Activated T-cell treated with anti-CD3 and anti-CD28 coated beads, Interleukin-2, amount 50 U/mL, for 4 hours (primary cell): ENCODE data around the gene FKBP1B. TPM values are rescaled to one million over a fixed set of nuclear protein-coding genes. Genes with fewer than 3 reads are reported as not detected.

Experiments used
- ATAC-seq, 2 donors: fragments of 200-7000 bp; cut with Tn5 transposase; one replicate each; pipeline ENCODE4 v1.10.0; 2021
- DNase-seq: peaks from one replicate; pipeline ENCODE4 v3.0.0-alpha.2; 2020
- H3K27me3 Mint-ChIP-seq: one replicate; pipeline ENCODE4 v1.8.0; 2021; ENCODE audit warnings: low read depth, mixed read lengths
- H3K36me3 Mint-ChIP-seq: one replicate; pipeline ENCODE4 v1.8.0; 2022; ENCODE audit warnings: mixed read lengths; ENCODE audit not compliant: insufficient read depth
- H3K4me1 Mint-ChIP-seq: one replicate; pipeline ENCODE4 v1.8.0; 2021; ENCODE audit warnings: low read depth, mixed read lengths
- H3K4me3 Mint-ChIP-seq: one replicate; pipeline ENCODE4 v1.8.0; 2021; ENCODE audit warnings: mild to moderate bottlenecking, moderate library complexity, mixed read lengths
- H3K9me3 Mint-ChIP-seq: one replicate; pipeline ENCODE4 v1.8.0; 2021; ENCODE audit warnings: mixed read lengths
- total RNA-seq, 3 donors: library from RNA; stranded (reverse); gene quantifications; one replicate each; pipeline ENCODE4 v1.2.1, GENCODE V29; 2021

Gene FKBP1B
- total RNA-seq, 3 donors from 2014 or later, result 0.40 to 0.65 (median 0.63) TPM

GRCh38 chr2:24072259-24072658 lies 22.7 kb downstream of the FKBP1B start:
- Mint-ChIP-seq H3K4me3 (no peak overlapping the region), H3K36me3 (peaks cover 27% of the 10 kb centered on the region), H3K27me3 (no peaks in the 10 kb centered on the region), H3K4me1 (peaks cover 18% of the 10 kb centered on the region), H3K9me3 (no peaks in the 10 kb centered on the region)
- ATAC-seq, result no peak
- no peak for DNase-seq

- H3K9me3 Mint-ChIP-seq, result no peaks in the 10 kb centered on the region
- peaks cover 21% of the 10 kb centered on the region for H3K36me3 Mint-ChIP-seq
- ATAC-seq (no peak), DNase-seq (no peak)
- H3K4me3 Mint-ChIP-seq, result peak overlapping the region; percentile 44
- H3K4me1 Mint-ChIP-seq, result peaks cover 24% of the 10 kb centered on the region
- no peaks in the 10 kb centered on the region for H3K27me3 Mint-ChIP-seq
Measured at GRCh38 chr2:24073816-24074215, 24.3 kb downstream of the FKBP1B start.

DNA sequence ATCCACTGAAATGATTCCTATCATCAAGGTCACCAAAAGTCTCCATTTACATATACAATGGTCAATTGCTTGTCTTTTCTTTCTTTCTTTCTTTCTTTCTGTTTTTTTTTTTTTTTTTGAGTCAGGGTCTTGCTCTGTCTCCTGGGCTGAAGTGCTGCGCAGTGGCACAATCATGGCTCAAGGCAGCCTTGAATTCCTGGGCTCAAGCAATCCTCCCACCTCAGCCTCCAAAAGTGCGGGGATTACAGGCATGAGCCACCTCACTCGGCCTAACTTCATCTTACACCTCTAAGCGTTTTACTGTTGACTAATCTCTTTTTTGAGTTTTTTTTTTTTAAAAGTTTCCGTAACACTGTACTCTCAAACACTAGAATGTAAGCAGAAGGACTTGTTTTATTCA lies 25.7 kb downstream of the FKBP1B start:
- Mint-ChIP-seq H3K4me1 (peaks cover 24% of the 10 kb centered on the region), H3K9me3 (no peaks in the 10 kb centered on the region), H3K27me3 (no peaks in the 10 kb centered on the region), H3K36me3 (peaks cover 18% of the 10 kb centered on the region), H3K4me3 (peak overlapping the region; percentile 92)
- DNase-seq, result no peak
- no peak for ATAC-seq

GRCh38 chr2:24075915-24076848 lies 26.6 kb downstream of the FKBP1B start, which contains the start of gene SF3B6:
Gene SF3B6 (minus strand): TSS chr2:24076326. CDS start chr2:24076229, 97 bp downstream.
- peaks cover 18% of the 10 kb centered on the region for H3K36me3 Mint-ChIP-seq
- peak; percentile 100 for DNase-seq
- no peaks in the 10 kb centered on the region for H3K9me3 Mint-ChIP-seq
- peak within 1 kb of the TSS; percentile 92 for H3K4me3 Mint-ChIP-seq
- H3K27me3 Mint-ChIP-seq, result no peaks in the 10 kb centered on the region
- H3K4me1 Mint-ChIP-seq, result peaks cover 24% of the 10 kb centered on the region
- peak; percentile 90 to 91 for ATAC-seq

- ATAC-seq (peak; percentile 16 to 23), DNase-seq (no peak)
- Mint-ChIP-seq H3K27me3 (no peaks in the 10 kb centered on the region), H3K36me3 (peaks cover 18% of the 10 kb centered on the region), H3K4me1 (peaks cover 24% of the 10 kb centered on the region), H3K9me3 (no peaks in the 10 kb centered on the region), H3K4me3 (peak overlapping the region; percentile 92)
Measured at GRCh38 chr2:24076849-24077534, 27.5 kb downstream of the FKBP1B start.

DNA sequence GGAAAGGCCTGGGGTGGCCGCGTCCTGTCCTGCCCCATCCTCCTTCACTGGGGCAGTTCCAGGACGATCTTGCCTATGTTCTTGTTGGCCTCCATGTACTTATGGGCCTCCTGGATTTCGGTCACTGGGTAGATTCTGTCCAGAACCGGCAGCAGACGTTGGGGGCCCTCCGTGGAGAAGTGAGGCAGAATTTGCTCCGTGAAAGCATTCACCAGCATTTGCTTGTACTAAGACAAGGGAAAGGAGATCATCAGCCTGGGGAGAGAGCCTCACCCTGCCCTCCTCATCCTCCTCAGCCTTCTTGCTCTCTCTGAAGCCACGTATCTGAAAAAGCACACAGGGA lies 28.0 kb downstream of the FKBP1B start:
- Mint-ChIP-seq H3K4me3 (peak overlapping the region; percentile 92), H3K9me3 (no peaks in the 10 kb centered on the region), H3K4me1 (peaks cover 24% of the 10 kb centered on the region), H3K27me3 (no peaks in the 10 kb centered on the region), H3K36me3 (peaks cover 16% of the 10 kb centered on the region)
- DNase-seq, result no peak
- no peak for ATAC-seq

GRCh38 chr2:24077879-24078278 lies 28.3 kb downstream of the FKBP1B start:
- peak overlapping the region; percentile 92 for H3K4me3 Mint-ChIP-seq
- ATAC-seq, result no peak
- H3K9me3 Mint-ChIP-seq, result no peaks in the 10 kb centered on the region
- peaks cover 24% of the 10 kb centered on the region for H3K4me1 Mint-ChIP-seq
- H3K36me3 Mint-ChIP-seq, result peaks cover 15% of the 10 kb centered on the region
- no peaks in the 10 kb centered on the region for H3K27me3 Mint-ChIP-seq
- DNase-seq, result no peak

GRCh38 chr2:24080701-24081100 lies 31.2 kb downstream of the FKBP1B start:
- DNase-seq, result no peak
- no peak for ATAC-seq
- peaks cover 2% of the 10 kb centered on the region for H3K36me3 Mint-ChIP-seq
- no peak overlapping the region for H3K4me3 Mint-ChIP-seq
- peaks cover 20% of the 10 kb centered on the region for H3K4me1 Mint-ChIP-seq
- no peaks in the 10 kb centered on the region for H3K27me3 Mint-ChIP-seq
- H3K9me3 Mint-ChIP-seq, result no peaks in the 10 kb centered on the region

DNA sequence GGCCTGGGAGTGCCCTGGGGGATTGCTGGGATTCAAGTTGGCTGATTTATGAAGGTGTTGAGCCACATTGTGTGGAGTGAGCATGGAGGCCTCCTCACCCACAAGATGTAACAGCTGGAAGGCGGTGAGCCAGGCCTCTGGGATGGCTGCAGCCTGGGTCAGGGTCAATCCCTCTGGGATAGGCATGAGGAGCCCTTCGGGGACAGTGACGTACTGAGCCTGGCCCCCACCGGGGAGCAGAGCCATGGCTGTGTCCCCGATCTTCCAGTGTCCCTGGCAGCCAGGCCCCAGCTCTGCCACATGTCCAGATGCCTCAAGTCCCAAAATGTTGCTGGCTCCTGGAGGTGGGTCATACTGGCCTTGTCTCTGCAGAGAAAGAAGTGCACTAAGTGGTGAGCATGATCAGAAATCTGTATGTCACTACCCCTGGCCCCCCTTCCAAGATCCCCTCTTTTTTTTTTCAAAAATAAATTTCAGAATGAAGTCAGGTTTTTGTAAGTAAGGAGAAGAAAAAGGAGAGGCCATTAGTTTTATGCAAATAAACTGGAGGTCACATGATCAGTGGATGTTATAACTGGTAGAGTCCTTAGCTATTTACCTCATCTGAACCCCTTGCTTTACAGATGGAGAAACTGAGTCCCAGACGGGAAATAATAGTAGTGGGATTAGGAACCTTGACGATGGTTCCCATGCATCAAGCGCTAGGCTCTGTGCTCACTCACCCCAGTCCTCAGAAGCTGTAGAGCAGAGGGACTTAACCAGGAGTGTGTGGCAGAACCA lies 33.4 kb downstream of the FKBP1B start:
- ATAC-seq, result no peak
- DNase-seq, result no peak
- Mint-ChIP-seq H3K27me3 (no peaks in the 10 kb centered on the region), H3K4me1 (peaks cover 14% of the 10 kb centered on the region), H3K4me3 (peak overlapping the region; percentile 83), H3K9me3 (no peaks in the 10 kb centered on the region), H3K36me3 (peaks cover 2% of the 10 kb centered on the region)

GRCh38 chr2:24083567-24084385 lies 34.2 kb downstream of the FKBP1B start:
- peak; percentile 60 to 69 for ATAC-seq

DNA sequence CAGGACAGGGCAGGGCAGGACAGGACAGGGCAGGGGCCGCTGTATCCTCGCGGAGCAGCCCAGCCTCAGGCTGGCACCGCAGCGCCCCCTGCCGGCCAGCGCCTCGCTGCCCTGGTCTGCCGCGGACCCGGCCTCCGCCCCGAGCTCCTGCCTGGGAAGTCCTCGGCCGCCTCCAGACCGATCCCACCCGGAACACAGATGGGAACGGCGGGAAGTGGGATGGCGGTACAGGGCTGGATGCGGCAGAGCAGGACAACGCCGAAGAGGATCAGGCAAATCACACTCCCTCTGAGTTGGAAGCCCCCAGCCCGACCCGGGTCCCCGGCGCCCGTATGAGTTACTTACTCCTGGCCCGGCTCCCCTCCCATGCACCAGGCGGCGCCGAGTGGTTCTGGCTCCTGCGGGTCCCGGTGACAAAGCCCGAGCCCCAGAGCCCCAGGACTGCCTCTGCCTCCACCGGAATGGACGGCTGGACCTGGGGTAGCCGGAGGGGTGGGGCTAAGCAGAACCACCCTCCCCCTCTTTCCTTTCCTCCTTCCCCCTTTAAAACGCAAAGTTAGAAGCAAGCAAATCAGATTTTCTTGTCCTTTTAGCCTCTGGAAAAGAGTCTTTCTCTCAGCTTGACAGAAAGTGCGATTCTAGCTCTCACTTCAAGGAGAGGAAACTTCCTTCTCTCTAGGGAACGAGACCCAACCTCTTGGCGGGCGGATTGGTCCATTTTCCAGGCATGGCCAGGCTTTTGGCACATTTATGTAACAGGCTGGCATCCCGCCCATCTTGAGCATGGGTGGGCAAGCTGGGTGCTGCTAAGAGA lies 35.1 kb downstream of the FKBP1B start, which contains the start of gene TP53I3:
TP53I3 (minus strand) TSS at position 449 of the 814 bp plus-strand sequence. CDS start 508 bp downstream, outside the sequence.
- ATAC-seq (peak; percentile 98), DNase-seq (peak; percentile 81)
- Mint-ChIP-seq H3K36me3 (peaks cover 2% of the 10 kb centered on the region), H3K4me3 (peak within 1 kb of the TSS; percentile 83), H3K4me1 (peaks cover 14% of the 10 kb centered on the region), H3K9me3 (no peaks in the 10 kb centered on the region), H3K27me3 (no peaks in the 10 kb centered on the region)

More at GRCh38 chr2:24083567-24084385, 34.2 kb downstream of the FKBP1B start:
- Mint-ChIP-seq H3K36me3 (peaks cover 2% of the 10 kb centered on the region), H3K4me3 (peak overlapping the region; percentile 83), H3K9me3 (no peaks in the 10 kb centered on the region), H3K27me3 (no peaks in the 10 kb centered on the region), H3K4me1 (peaks cover 14% of the 10 kb centered on the region)
- DNase-seq, result peak; percentile 31

DNA sequence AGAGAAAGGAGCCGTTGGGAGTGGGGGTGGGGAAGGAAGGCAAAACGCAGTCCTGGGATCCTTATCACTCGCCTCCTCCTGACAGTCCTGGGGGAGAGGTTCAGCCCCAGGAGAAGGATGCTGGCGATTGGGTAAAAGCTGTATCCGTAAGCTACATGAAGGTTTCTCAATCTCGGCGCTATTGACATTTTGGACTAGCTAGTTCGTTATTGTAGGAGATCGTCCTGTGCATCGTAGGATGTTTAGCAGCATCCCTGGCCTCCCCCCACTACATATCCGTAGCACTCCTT lies 35.6 kb downstream of the FKBP1B start:
- Mint-ChIP-seq H3K4me1 (peaks cover 14% of the 10 kb centered on the region), H3K36me3 (peaks cover 2% of the 10 kb centered on the region), H3K4me3 (peak overlapping the region; percentile 83), H3K9me3 (no peaks in the 10 kb centered on the region), H3K27me3 (no peaks in the 10 kb centered on the region)
- no peak for DNase-seq
- no peak for ATAC-seq

GRCh38 chr2:24086241-24086640 lies 36.7 kb downstream of the FKBP1B start:
- DNase-seq (no peak), ATAC-seq (no peak)
- H3K4me1 Mint-ChIP-seq, result peaks cover 14% of the 10 kb centered on the region
- no peaks in the 10 kb centered on the region for H3K9me3 Mint-ChIP-seq
- no peaks in the 10 kb centered on the region for H3K27me3 Mint-ChIP-seq
- peaks cover 2% of the 10 kb centered on the region for H3K36me3 Mint-ChIP-seq
- peak overlapping the region; percentile 35 for H3K4me3 Mint-ChIP-seq
